Measurements from ENCODE around the gene GATAD2A. TPM values are rescaled to one million over a fixed set of nuclear protein-coding genes. Genes with fewer than 3 reads are reported as not detected.

The GATAD2A gene
- total and polyA plus RNA-seq, 2 of the 8 experiments (the other 6 are each of a cell fraction or from before 2014, with no cell fraction given), result 38.4 to 205 TPM

DNA sequence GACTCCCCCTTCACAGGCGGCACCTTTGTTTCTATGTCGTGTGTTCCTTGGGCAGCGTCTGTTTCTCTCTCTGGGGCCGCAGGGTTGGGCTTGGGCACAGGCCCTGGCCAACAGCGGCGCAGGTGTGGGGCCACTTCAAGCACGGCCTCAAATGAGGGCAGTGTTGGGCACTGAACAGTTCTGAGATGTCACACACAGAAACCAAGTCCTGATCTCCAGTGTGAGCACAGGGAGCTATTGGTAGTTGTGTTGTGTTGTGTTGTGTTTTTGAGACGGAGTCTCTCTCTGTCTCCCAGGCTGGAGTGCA is 42.7 kb downstream of the GATAD2A start:
- no peaks in the 10 kb centered on the region for H3K9me3 ChIP-seq (ENCODE audit: insufficient read depth in 2 of 2, low read depth in 1 of 2, low read length in 1 of 2)
- no peak overlapping the region for H3K27ac ChIP-seq (ENCODE audit: low read depth, low read length)
- H3K56ac ChIP-seq (replicated peaks; ENCODE audit: insufficient read length, low read depth, low read length), result no peak overlapping the region
- WGBS, 2 experiments (ENCODE audit: extremely low coverage in 1 of 2, insufficient coverage in 1 of 2, insufficient read length in 1 of 2, insufficient replicate concordance in 2 of 2, low coverage in 1 of 2, low lambda C conversion rate in 2 of 2, missing lambda C conversion rate in 1 of 2), result 90% methylated on average over 8 of the region's 8 CpGs; no CpG with 5 or more reads in 1 of the 2 experiments
- no peak overlapping the region for H3K14ac ChIP-seq (ENCODE audit: insufficient read length)
- H2AK5ac ChIP-seq (ENCODE audit: low read depth, low read length), result no peak overlapping the region
- no peak overlapping the region for H4K91ac ChIP-seq (replicated peaks; ENCODE audit: insufficient read length, low read length)
- H2BK120ac ChIP-seq (replicated peaks; ENCODE audit: low read depth, low read length), result no peak overlapping the region
- H3K23me2 ChIP-seq (ENCODE audit: low read depth, low read length), result no peaks in the 10 kb centered on the region
- H3K27me3 ChIP-seq (replicated peaks in 1 of 4; ENCODE audit: control insufficient read depth in 3 of 4, extremely low read depth in 1 of 4, insufficient read depth in 3 of 4, low read length in 3 of 4), result no peaks in the 10 kb centered on the region
- H4K8ac ChIP-seq (ENCODE audit: extremely low read depth, insufficient read depth, low read length), result no peak overlapping the region
- no peak overlapping the region for H3K4me3 ChIP-seq (ENCODE audit: extremely low read depth in 1 of 4, insufficient read depth in 2 of 4, low read depth in 3 of 4, low read length in 4 of 4)
- H2AFZ ChIP-seq (ENCODE audit: low read length), result no peak overlapping the region
- no peak overlapping the region for H3K4me2 ChIP-seq (ENCODE audit: insufficient read depth in 1 of 2, low read depth in 2 of 2, low read length in 2 of 2)
- H4K5ac ChIP-seq (ENCODE audit: insufficient read length, low read depth, low read length), result no peak overlapping the region
- peaks cover 66 to 100% of the 10 kb centered on the region in 2 experiments for H3K79me2 ChIP-seq (ENCODE audit: control insufficient read depth in 1 of 2, insufficient read depth in 2 of 2, low read length in 2 of 2)
- peaks cover 7 to 18% (median 12%) of the 10 kb centered on the region in 4 experiments for H3K4me1 ChIP-seq (replicated peaks in 1 of 4; ENCODE audit: control insufficient read depth in 3 of 4, insufficient read depth in 4 of 4, low read length in 3 of 4)
- no peak overlapping the region for H2BK15ac ChIP-seq (ENCODE audit: low read length)
- H3K9ac ChIP-seq (replicated peaks in 1 of 4; ENCODE audit: extremely low read depth in 1 of 4, low read depth in 3 of 4, low read length in 3 of 4), result no peak overlapping the region
- H3K36me3 ChIP-seq (ENCODE audit: control insufficient read depth in 2 of 4, insufficient read depth in 4 of 4, low read length in 3 of 4), result no peaks in the 10 kb centered on the region; a peak in 1 of 8 replicates
- H2BK5ac ChIP-seq (ENCODE audit: low read depth, low read length), result no peak overlapping the region
- peaks cover 45 to 64% of the 10 kb centered on the region in 2 experiments for H4K20me1 ChIP-seq (replicated peaks in 1 of 2; ENCODE audit: control insufficient read depth in 1 of 2, insufficient read depth in 2 of 2, low read length in 2 of 2)
- H2BK12ac ChIP-seq (ENCODE audit: low read depth, low read length), result no peak overlapping the region
- H3K23ac ChIP-seq (ENCODE audit: insufficient read length), result no peak overlapping the region
- H2BK20ac ChIP-seq (ENCODE audit: low read length), result no peak overlapping the region
- ChIA-PET POLR2A (ENCODE audit: partially characterized antibody) (interaction anchor here (0.6 to 1.2 kb wide), 3 partner anchors 13 to 274 kb away, joined by 3 read pairs; no protein-coding TSS in a partner anchor), CTCF (ENCODE audit: partially characterized antibody) (interaction anchor here (0.7 to 0.9 kb wide), 3 partner anchors 19 to 85 kb away, joined by 3 to 4 read pairs (median 3); no protein-coding TSS in a partner anchor)
- H3K4ac ChIP-seq (replicated peaks; ENCODE audit: insufficient read length, low read depth, low read length), result no peak overlapping the region
- TF ChIP-seq CEBPB (IDR thresholded peaks at IDR 0.05; ENCODE audit: low read depth, low read length) (no peak), SUZ12 (IDR thresholded peaks at IDR 0.05; ENCODE audit: low read length) (no peak), BACH1 (IDR thresholded peaks at IDR 0.05; ENCODE audit: low read length) (no peak)
- TF ChIP-seq, protein P1, sequence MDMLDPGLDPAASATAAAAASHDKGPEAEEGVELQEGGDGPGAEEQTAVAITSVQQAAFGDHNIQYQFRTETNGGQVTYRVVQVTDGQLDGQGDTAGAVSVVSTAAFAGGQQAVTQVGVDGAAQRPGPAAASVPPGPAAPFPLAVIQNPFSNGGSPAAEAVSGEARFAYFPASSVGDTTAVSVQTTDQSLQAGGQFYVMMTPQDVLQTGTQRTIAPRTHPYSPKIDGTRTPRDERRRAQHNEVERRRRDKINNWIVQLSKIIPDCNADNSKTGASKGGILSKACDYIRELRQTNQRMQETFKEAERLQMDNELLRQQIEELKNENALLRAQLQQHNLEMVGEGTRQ (IDR thresholded peaks at IDR 0.05; ENCODE audit: low read length), result no peak
- DNase-seq (ENCODE audit: low read depth in 1 of 2, low spot score in 2 of 2) (no peak), FAIRE-seq (no peak)
- peaks cover 44% of the 10 kb centered on the region for H3K79me1 ChIP-seq (ENCODE audit: low read depth, low read length)
- H3K18ac ChIP-seq (ENCODE audit: extremely low read depth, low read length), result no peak overlapping the region

Data from H1 (cell line).